ENCODE data around the gene TMEM161A.
A peak's percentile ranks its signal among the peaks of the same experiment; 100 is the strongest.
"Not testable (repeated sequence)": the region's sequence is repeated elsewhere in the genome, so short reads cannot be mapped to it uniquely, and the experiment has no call there.

Gene TMEM161A

DNA sequence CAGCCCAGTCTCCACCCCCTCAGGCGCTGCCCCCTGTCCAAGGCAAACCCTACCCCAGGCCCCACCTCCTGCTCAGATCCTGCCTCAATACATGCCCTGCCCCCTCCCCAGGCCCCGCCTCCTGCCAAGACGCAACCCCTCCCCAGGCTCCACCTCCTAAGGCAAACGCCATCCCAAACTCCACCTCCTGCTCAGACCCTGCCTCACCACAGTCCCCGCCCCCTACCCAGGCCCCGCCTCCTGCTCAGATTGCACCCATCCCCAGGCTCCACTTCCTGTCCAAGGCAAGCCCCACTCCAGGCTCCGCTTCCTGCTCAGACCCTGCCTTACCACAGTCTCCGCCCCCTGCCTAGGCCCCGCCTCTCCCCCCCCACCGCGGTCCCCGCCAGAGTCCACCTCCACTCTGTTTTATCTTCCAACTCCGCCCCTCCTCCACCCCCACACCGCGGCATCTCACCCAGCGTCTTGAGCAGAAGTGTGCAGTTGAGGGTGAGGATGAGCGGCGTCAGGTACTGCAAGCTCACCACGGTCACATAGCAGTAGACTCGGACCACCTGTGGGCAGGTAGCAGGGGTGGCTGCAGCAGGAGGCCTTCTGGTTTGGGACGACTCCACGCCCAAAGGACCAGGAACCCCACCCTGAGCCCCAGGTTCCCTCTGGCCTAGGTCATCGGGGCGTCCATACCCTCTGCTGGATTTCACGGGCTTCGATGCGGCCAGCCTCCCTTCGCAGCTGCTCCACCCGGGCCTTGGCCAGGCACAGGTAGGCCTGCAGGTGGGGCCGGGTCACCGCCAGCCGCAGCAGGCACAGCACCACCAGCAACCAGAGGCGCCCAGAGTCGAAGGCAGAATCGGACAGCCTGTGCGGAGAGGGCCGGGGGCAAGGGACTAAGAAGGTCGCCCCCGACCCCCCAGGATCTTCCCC, 17.7 kb downstream of the TMEM161A start:
- peak; percentile 51 for DNase-seq

DNA sequence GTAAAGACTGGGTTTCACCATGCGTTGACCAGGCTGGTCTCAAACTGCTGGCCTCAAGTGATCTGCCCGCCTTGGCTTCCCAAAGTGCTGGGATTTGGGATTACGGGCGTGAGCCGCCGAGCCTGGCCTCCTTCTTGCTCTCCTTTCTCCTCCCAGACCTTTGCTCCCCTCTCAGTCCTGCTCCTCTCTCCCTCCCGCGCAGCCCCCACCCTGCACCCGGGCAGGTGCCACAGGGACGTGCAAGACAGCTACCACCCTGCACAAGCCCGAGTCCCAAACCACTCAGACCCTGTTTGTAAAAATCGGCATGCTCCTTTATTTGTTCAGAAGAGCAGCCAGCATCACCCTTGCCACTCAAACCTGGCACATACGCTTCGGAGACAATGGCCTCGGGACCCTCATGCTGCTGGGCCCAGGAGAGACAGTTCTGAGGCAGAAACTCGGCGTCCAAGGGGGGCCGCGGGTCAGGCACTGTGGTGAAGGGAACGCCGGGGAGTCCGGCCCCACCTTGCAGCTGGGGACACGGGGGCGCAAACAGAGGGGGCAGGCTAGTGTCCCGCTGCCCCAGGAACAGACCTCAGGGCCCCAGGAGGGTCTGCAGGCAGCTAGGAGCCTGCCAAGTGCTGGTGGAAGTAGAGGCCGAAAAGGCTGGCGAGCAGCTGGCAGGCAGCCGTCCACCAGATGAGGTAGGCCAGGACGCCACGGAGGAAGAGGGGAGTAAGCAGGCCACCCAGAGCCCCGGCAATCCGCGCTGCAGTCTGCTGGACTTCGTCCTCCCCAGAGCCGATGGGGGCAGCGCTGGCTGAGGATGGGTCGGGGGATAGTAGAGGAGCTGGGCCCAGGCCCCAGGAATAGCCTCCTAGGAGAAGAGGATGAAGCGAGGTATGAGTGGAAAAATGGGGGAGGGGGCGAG, 18.7 kb downstream of the TMEM161A start:
- no peak for DNase-seq

DNA sequence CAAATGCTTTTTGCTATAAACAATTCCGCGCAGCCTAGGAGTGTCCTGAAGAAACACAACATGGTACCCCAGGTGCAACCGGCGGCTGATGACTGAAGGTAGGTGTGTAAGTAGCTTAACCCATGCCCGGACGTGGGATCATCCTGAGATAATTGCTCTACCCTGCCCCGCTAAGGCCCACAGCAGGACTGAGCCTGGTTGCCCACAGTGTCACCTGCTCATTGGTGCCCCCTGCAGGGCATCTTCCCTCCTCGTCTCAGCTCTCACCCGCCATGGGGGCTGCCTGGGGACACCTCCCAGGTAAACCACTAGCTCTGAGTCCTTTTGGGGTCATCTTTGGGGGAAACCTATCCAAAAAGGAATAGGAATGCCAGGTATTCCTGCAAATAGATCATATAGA, 22.3 kb downstream of the TMEM161A start:
- DNase-seq = no peak

DNA sequence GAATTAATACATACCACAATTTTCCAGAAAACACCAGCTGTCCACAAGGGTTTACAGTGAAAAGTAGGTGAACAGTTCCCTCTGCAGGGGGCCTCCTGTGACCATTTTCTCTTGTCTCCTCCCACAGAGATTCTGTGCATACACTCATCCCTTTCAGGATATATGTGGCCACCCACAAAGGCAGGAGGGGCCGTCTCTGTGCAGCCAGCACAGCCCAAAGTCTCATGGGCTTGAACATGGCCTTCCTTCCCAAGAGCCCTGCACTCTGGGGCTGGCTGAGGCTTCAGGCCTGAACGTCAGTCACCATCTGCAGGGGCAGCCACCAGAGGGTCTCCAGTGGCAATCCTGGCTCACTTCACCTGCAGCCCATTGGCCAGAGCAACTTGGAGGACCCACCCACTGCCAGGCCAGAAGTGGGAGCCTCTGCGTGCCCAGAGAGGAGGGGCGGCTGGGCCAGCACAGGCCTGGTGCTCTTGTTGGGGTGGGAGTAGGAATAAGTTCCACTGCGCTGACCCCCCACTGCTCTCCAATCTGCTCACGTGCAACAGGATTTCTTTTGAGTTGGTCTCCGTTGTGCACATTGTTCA, 25.1 kb downstream of the TMEM161A start:
- DNase-seq = no peak

DNA sequence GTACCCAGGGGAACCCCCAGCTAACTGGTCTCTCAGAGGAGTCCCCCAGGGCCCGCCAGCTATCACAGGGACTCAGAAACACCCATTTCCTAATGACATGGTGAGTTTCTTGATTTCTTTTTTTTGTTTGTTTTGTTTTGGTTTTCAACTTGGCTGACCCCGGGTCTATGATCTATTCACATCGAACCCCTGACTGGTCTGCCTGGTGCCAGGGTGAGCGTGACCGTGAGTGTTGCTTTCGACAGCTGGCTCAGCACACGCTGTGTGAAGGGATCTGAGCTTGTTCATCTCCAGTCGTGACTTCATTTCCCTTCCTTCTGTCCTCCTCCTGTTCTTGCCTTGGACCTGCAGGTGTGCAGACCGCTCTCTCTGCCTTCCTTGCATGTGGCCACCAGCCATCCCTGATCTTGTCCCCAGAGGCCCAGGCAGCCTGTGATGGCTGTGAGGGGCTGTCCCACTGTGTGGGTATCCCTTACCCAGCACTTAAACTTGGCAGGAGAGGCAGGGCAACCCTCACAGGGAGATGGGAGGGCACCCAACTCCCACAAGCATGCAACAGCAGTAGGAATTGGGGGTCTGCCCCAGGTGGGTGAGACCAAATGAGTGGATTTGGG, 26.2 kb downstream of the TMEM161A start:
- DNase-seq = no peak

DNA sequence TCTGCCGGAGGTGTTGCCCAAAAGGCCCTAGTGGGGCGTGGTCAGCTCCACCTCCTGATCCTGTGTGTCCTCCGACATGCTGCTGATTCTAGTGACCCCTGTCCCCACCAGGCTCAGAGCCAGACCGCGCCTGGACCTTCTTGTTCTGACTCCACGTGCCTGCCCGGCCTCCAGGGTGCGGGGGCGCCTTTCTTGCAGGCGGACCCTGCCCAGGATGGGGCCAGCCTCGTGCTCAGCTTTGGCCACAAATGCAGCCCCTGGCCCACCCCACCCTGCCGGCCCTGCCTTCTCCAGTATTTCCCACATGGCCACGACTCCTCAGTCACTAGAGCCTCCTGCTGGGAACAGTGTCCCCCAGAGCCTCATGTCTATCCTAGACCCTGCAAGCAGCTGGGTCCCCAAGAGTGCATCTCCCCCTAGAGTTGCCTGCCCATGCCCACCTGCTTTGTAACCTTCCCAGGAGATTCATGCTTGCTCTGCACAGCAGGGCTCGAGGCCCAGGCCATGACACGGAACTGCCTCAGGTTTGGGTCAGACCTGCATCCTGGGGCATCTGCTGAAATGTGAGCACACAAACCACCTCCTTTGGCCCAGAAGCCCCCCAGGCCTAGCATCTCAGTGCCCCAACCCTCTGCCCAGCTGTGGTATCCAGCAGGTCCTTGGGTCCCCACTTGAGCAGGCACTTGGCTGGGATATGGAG, 27.0 kb downstream of the TMEM161A start:
- DNase-seq = no peak

DNA sequence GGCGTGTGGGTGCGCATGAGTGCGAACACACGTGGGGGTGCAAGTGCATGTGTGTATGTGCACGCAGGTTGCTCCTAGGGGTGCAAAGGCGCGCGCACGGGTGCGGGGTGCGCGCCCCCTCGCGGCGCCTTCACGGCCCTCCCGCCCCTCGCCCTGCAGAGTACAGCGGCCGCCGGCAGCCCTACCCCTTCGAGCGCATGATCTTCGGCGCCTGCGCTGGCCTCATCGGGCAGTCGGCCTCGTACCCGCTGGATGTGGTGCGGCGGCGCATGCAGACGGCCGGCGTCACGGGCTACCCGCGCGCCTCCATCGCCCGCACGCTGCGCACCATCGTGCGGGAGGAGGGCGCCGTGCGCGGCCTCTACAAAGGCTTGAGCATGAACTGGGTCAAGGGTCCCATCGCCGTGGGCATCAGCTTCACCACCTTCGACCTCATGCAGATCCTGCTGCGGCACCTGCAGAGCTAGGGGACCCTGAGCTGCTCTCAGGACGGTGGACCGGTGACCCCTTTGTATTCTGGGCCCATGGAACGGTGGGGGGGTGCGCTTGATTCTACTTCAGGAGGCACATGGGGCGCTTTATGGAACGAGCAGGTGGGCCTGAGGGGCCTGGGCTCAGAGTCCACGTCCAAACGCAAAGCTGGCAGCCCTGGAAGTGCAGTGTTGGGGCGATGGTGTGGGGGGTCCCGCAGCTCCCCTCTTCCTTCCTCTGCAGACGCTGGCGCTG, 27.7 kb downstream of the TMEM161A start:
- no peak for DNase-seq

DNA sequence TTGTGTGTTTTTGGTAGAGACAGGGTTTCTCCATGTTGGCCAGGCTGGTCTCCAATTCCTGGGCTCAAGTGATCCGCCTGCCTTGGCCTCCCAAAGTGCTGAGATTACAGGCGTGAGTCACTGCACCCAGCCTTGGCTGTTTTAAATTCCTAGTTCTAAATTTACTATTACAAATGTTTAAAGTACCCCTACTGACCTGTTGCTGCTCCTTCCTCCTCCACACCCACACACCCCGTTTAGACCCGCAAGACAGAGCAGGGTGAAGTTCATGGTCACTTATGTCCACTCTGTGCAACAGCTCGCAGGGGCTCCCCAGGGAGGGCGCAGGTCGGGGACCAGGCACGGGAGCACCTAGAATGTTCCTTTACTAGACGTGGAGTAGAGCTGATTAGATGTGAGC, 28.7 kb downstream of the TMEM161A start:
- DNase-seq = no peak

DNA sequence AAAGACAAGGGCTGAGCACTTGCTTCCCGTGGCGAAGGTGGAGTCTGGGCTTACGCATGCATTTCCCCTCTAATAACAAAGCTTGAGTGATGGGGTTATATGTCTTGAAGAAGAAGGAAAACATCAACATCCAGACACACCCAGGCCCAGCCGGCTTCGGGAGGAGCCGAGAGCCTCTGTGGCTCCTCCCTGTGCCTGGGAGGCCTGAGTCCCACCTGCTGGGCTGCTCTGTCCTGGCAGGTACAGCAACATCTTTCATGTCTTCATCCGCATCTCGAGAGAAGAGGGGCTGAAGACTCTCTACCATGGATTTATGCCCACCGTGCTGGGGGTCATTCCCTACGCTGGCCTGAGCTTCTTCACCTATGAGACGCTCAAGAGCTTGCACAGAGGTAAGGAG, 30.6 kb downstream of the TMEM161A start:
- no peak for DNase-seq

DNA sequence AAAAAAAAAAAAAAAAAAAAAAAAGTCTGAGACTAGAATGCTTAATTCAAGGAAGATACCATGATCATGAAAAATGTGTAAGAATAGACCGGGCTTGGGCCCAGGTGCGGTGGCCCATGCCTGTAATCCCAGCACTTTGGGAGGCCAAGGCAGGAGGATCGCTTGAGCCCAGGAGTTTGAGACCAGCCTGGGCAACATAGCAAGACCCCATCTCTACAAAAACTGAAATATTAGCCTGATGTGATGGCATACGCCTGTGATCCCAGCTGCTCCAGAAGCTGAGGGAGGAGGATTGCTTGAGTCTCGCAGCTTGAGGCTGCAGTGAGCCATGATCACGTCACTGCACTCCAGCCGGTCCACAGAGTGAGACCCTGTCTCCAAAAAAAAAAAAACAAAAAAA, 31.3 kb downstream of the TMEM161A start:
- not testable (repeated sequence) for DNase-seq

DNA sequence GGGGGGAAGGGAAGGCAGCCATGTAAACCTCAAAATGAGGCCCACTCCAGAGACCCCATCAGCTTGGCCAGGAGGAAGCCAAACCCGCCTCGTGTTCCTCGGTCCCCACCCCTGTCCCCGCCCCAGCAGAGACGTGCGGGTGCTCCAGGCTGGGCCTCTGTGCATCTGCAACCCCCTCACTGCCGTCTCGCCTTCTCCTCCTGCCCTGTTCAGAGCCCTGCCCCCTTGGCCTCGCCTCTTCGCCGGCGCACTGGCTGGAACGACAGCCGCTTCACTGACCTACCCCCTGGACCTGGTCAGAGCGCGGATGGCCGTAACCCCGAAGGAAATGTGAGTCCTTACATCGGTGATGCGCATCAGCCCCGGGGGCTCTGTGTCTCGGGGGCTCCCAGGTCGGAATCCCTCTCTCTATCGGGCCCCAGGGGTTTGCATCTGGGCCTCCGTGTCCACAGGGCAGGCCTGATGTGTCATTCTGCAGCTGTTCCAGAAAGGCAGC, 32.2 kb downstream of the TMEM161A start:
- no peak for DNase-seq

DNA sequence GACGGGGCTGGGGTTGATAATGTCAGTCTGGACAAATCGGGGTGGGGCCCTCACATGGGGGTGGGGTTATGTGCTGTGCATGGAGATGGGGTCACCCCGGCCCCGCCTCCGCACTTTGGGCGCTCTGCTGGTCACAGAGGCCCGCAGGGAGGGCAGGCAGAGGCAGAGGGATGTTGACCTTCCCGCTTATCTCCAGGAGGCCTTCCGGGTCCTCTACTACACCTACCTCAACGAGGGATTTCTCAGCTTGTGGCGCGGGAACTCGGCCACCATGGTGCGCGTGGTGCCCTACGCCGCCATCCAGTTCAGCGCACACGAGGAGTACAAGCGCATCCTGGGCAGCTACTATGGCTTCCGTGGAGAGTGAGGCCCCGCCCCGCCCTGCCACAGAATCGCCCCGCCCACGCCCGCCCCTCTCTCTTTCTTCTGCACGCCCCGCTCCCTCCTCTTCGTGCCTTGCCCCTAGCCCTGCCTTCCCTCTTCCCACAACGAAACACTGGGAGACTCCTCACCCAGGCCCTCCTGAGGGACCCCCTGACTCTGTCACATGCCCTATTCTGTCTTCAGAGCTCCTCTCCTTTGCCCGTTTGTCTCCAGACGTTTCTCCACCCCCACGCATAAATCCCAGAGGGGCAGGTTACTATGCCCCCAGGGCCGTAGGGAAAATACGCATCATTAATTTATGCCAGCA, 32.8 kb downstream of the TMEM161A start:
- DNase-seq = no peak

DNA sequence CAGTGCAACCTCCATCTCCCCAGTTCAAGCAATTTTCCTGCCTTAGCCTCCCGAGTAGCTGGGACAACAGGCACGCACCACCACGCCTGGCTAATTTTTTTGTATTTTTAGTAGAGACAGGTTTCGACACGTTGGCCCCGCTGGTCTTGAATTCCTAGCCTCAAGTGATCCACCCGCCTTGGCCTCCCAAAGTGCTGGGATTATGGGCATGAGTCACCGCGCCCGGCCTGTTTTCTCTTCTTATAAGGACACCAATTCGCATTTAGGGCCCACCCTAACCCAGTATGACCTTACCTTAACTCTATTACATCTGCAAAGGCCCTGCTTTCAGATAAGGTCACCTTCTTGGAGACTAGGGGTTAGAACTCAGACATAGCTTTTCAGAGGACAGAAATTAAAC, 35.1 kb downstream of the TMEM161A start:
- no peak for DNase-seq

DNA sequence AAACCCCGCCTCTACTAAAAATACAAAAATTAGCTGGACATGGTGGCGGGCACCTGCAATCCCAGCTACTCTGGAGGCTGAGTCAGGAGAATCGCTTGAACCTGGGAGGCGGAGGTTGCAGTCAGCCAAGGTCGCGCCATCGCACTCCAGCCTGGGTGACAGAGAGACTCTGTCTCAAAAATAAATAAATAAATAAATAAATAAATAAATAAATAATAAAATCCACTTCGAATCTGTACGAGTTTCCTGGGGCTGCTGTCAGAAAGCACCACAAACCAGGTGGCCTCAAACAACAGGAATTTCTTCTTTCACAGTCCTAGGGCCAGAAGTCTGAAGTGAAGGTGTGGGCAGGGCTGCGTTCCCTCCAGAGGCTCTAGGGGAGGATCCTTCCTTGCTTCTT, 35.7 kb downstream of the TMEM161A start:
- DNase-seq = not testable (repeated sequence)

DNA sequence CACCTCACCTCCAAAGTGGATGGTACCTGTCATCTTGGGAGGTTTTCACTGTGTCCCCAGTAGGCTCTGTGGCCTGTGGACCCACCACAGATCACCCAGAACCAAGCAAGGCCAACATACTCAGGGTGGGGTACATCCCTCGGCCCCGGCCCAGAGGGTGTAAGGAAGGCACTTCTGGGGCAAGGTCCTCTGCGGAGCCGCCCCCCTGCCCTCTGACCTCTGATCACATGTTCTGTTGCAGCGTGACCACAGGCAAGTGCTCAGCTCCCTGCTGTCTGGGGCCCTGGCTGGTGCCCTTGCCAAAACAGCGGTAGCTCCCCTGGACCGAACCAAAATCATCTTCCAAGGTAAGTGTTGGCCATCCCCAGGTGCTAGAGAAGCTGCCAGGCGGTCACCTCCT, 36.7 kb downstream of the TMEM161A start:
- no peak for DNase-seq

DNA sequence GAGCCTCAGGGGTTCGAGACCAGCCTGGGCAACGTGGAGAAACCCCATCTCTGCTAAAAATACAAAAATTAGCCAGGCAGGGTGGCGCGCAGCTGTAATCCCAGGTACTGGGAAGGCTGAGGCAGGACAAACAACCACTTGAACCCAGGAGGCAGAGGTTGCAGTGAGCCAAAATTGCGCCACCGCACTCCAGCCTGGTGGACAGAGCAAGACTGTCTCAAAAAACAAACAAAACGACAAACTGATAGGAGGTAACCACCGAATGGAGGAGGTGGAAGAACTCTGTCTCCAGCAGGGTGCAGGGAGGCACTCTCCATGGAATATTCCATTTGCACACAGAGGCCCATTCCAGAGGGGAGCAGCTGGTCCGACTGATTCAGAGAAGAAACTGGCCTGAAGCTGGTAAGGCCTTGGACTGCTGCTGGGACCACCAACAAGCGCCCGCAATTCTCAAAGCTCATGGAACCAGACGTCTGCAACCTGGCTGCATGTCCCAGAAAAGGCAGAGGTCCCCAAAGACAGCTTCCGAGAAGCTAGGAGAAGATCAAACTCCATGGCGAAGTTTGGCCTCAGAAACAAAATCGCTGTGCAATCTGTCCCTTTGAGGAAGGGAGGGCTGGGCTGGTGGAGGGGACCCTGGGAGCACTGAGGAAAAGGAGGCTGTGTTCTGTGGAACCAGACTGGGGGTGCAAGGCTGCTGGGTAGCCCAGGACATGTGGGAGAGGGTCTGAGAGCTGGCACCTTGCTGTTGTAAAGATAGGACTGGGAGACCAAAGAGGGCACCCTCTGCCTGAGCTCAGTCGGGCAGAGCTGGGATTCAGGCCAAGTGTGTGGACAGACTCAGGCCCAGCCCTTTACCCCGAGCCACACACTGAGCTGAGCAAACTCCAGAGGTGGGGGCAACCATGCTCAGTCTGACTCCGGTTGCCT, 39.3 kb downstream of the TMEM161A start:
- DNase-seq = no peak

DNA sequence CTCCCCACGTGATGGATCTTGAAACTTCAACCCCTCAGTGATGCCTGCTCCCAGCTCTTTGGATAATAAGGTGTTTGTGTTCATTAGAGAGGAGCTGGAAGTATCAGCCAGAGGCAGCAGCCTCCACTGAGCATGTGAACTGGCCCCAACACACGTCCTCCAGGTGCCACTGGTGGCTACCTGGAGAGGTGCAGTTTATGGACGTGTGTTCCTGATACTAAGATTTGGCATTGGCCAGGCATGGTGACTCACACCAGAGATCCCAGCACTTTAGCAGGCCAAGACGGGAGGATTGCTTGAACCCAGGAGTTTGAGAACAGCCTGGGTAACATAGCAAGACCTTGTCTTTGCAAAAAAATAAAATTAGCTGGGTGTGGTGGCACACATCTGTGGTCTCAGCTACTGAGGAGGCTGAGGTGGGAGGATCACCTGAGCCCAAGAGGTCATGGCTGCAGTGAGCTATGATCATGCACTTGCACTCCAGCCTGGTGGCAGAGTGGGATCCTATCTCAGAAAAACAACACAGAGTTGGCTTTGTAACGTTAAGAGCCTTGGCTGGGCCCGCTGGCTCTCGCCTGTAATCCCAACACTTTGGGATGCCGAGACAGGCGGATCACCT, 40.1 kb downstream of the TMEM161A start:
- no peak for DNase-seq

DNA sequence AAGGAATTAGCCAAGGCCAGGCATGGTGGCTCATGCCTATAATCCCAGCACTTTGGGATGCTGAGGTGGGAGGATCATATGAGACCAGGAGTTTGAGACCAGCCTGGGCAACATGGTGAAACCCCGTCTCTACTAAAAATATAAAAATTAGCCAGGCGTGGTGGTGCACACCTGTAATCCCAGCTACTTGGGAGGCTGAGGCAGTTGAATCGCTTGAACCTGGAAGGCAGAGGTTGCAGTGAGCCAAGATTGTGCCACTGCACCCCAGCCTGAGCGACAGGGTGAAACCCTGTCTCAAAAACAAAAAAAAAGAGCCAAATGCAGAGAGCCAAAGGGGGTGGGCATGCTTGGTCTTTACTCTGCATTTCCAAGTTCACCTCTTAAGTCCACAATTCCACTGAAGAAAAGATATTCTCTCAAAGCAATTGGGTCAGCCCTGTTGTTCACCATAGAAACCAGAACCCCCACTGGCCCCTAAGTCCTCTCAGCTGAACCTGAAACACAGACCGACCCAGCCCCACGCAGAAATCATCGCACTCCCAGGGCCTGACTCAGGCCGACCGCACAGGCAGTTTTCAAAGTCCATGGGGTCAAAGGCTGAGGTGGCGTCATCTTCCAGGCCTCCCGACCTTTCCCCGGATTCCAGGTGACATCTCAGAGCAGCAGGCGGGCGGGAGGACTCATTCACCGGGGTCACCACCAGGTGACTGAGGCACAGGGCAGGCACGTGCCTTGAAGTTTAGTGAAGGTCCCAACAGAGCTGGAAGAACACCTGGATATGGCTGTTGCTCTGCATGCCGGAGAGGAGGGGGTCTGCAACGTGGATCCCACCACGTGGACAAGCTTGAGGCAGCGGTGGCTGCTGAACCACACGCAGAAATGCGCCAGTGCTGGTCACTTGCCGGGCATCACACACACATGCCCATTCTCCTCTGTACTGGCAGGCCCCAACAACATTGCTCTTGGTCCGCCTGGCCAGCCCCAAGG, 41.3 kb downstream of the TMEM161A start:
- DNase-seq = no peak
